ENCODE data around the gene ZNF320.

- no peak for TF ChIP-seq CTCF (conservative IDR thresholded peaks at IDR 0.05; ENCODE audit: low read length)
- no peak for TF ChIP-seq EZH2phosphoT487 (IDR thresholded peaks at IDR 0.05; ENCODE audit: borderline replicate concordance, low read depth, low read length)
Measured at GRCh38 chr19:52941941-52942385, 44.5 kb upstream of the ZNF320 start.

All from OCI-LY7 (cell line).